HG03103 (cell line): Measurements from ENCODE around the gene GNAL.
"Not testable (repeated sequence)": the region's sequence is repeated elsewhere in the genome, so short reads cannot be mapped to it uniquely, and the experiment has no call there.

Experiments used
- ATAC-seq: cut with Tn5 transposase; IDR thresholded peaks from one replicate; pipeline ENCODE4 v1.9.1; 2021; ENCODE audit warnings: low read depth; ENCODE audit not compliant: unreplicated experiment

Gene GNAL

DNA sequence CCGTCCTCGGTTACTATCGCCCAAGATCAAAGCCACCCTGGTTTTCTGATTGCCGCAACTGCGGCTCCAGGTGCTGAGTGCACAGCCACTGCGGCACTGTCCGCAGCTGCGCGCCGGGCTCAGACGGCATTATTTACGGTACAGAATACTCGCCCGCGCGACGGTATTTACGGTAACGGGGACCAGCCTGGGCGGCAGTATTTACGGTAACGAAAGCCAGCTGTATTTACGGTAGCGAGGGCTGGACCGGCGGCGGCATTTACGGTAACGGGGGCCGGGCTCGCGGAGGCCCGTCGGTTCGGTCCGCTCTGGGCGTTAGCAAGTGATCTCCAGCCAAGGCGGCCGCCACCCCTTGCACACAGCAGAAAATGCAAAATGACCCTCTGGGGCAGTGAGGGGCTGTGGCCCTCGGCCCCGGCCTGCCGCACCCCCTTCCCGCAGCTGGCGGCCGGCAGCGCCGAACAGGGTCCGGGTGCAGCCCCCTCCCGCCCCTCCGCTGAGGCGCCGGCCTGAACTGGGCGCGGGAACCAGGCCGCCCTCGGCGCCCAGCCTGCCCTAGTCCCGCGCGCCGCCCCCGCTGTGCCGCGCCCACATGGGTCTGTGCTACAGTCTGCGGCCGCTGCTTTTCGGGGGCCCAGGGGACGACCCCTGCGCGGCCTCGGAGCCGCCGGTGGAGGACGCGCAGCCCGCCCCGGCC lies at the start of gene GNAL:
Gene GNAL (plus strand): TSS at position 293 of the 697 bp plus-strand sequence. CDS start 300 bp downstream, at position 593.
- ATAC-seq: peak; percentile 65

GRCh38 chr18:11647310-11647709 lies 41.8 kb upstream of the GNAL start:
- ATAC-seq: not testable (repeated sequence)

DNA sequence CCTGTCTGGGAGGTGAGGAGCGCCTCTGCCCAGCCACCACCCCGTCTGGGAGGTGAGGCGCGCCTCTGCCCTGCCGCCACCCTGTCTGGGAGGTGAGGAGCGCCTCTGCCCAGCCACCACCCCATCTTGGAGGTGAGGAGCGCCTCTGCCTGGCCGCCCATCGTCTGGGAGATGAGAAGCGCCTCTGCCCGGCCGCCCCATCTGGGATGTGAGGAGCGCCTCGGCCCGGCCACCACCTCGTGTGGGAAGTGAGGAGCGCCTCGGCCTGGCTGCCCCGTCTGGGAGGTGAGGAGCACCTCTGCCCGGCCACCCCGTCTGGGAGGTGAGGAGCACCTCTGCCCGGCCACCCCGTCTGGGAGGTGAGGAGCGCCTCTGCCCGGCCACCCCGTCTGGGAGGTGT lies 41.3 kb upstream of the GNAL start:
- not testable (repeated sequence) for ATAC-seq

GRCh38 chr18:11649839-11650238 lies 39.2 kb upstream of the GNAL start:
- no peak for ATAC-seq

- no peak for ATAC-seq
These were observed 37.2 kb upstream of the GNAL start for GRCh38 chr18:11651899-11652298.

DNA sequence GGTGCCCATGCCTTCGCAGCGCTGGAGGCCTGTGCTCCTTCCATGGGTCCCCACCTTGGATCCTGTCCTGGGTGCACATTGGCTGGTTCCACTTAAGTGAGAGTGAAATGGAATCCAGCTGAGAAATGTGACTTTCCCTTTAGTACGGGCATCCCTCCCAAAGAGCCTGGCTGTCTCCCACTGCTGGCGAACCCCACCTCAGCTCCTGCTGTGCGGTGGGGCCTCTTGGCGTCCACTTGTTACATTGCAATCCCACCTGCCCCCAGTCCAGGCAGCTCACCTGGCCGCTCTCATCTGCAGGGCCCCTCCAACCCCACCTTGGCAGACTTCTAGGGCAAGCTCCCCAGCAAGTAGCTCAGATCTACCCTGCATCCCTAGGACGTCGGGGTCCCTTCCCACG lies 35.5 kb upstream of the GNAL start:
- ATAC-seq: no peak

DNA sequence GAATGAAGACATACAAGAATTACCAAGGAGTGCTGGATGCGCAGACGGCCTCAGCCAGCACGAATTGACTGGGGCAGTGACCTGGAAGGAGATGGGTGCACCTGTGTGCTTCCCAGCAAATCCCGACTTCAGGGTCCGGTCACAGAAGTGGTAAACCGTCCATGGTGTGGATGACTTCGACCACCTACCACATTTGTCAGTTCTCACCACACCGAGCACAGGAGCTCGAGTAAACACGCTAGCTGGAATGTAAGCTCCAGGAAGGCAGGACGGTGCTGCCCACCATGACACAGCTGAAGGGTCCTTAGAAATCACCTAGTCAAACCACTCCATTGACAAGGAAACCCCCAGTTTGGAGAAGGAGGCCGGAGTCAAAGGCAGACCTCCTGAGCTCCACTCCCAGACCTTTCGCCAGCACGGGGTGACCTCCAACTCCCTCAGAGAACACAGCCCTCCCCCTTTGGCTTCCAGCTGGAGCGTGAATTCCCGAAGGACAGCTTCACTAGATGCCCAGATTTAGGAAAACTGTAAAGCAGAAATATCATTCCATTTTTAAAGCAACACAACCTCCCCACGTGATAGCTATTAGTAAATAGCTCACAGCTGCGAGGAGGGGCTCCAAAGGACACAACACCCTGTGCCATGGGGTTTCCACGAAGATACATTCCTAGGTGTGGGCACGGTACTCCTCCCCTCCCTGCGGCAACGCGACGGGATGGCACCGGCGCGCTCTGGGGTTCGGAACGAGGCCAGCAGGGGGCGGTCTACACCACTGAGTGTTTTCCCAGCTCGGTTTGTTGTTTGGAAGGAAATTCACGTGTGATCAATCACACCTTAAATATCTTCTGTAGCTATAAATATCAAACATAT lies 34.1 kb upstream of the GNAL start:
- ATAC-seq: no peak

- ATAC-seq: no peak
These were observed 33.5 kb upstream of the GNAL start for GRCh38 chr18:11655606-11655932.

DNA sequence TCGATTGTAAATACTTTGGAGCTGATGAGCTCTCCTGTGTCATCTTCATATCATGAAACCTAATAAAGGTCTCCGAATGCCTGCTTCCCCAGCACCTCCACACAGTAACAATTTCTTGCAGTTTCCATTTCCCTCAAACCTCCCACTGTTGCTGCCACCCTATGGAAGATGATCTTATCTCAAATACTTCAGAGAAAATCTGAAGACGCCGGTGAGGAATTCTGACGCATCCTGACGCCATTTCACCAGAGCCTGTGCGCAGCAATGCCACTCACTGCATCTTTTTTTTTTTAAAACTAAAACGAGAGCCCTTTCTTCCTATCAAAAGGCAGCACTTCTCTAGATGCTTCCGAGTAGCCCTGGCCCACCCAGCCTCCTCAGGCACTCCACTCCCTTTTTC lies 31.9 kb upstream of the GNAL start:
- no peak for ATAC-seq

GRCh38 chr18:11657554-11657953 lies 31.5 kb upstream of the GNAL start:
- no peak for ATAC-seq

DNA sequence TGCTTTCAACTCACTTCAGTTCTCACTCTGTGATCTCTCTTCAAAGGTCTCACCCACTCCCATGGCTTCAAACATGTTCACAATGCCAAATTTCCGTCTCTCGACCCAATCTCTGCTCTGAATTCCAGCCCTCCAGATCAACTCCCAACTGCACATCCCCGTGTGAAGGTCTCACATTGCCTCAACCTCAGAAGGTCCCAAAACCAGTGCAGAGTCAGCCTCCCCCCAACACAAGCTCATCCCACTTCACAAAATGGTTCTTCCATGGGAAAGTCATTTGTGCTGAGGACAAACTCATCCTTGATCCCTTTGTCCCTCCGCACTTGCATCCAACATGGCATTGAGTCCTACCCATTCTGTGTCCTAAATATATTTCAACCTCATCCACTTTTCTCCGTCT lies 31.0 kb upstream of the GNAL start:
- ATAC-seq: no peak

- no peak for ATAC-seq
These were observed 30.1 kb upstream of the GNAL start for GRCh38 chr18:11658989-11659388.

GRCh38 chr18:11660691-11661090 lies 28.4 kb upstream of the GNAL start:
- ATAC-seq: no peak

GRCh38 chr18:11661430-11661829 lies 27.6 kb upstream of the GNAL start:
- no peak for ATAC-seq

GRCh38 chr18:11663439-11664029 lies 25.5 kb upstream of the GNAL start:
- ATAC-seq: no peak

GRCh38 chr18:11664286-11664685 lies 24.8 kb upstream of the GNAL start:
- ATAC-seq: no peak

DNA sequence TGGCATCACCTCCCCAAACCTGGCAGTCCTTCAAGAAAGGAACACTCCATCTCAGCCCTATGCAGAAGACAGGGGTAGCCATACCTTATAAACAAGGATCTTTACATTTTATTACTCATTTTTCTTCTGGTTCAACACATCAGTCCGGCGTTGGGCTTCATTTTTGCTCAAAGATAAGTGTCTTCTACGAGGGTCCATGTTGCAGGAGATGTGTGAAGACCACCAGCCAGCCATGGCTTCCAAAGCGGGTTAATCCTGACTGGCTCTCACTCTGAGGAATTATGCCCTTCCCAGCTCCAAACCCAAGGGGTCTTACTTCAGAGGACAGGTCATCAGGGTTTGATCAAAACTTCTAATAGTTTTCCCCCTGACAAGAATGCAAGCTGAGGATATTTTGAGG lies 23.9 kb upstream of the GNAL start:
- no peak for ATAC-seq

DNA sequence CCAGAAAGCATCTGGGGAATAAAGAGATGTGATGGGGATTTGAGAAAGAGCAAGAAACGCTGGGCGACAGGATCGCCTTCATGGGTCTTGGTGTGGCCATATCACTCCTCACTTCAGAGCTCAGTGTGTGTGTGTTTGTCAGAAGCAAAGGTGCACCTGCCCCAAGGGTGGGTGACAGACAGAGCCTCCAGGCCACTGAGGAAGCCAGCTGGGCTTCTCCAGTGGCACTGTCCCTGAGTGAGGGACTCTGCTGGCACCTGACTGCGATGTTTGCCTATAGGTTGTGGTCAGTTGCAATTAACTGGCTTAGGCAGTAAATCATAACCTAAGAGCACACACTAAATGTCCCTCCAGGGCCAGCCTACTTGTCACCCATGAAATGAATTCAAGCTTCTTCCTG lies 23.5 kb upstream of the GNAL start:
- ATAC-seq: no peak

- no peak for ATAC-seq
These were observed 22.9 kb upstream of the GNAL start for GRCh38 chr18:11666176-11666575.

DNA sequence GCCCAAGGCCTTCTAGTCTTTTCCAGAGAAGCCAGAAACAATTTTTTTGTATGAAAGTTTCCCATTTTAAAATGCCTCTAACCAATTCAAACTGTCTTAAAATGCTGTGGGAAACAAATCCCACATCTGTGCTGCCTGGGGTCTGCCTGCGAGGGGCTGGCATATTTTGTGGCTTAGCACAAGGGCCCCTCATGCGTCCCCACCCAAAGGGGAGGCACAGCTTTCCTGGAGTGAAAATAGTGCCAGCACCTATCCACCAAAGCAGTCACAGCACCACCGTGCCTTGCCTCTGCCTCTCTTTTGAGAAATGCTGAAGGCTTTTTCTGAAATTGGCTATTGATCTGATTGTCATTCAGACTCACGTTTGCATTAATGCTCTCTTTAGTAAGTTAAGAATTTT lies 22.2 kb upstream of the GNAL start:
- no peak for ATAC-seq

- ATAC-seq: no peak
These were observed 21.5 kb upstream of the GNAL start for GRCh38 chr18:11667578-11667977.
